SK-N-SH treated with all-trans-retinoic acid at 6 μM for 48 hours (cell line): Measurements from ENCODE around the gene PHACTR3.

Experiments used
- CSRNP3 ChIP-seq: fragments of 250-450 bp; sonication (Bioruptor Pico); IDR thresholded peaks from 2 replicates; pipeline ENCODE4 v1.5.1; 2021; ENCODE audit warnings: mild to moderate bottlenecking, moderate library complexity
- RARB ChIP-seq: fragments of 250-450 bp; sonication (Bioruptor Pico); IDR thresholded peaks from 2 replicates; pipeline ENCODE4 v1.8.0; 2021; ENCODE audit warnings: mild to moderate bottlenecking, moderate library complexity
- ZFP3 ChIP-seq: fragments of 250-450 bp; sonication (Bioruptor Pico); IDR thresholded peaks from 2 replicates; pipeline ENCODE4 v1.5.0; 2020; ENCODE audit warnings: mild to moderate bottlenecking, moderate library complexity
- ZNF565 ChIP-seq: fragments of 450-650 bp; formaldehyde crosslinking; conservative IDR thresholded peaks from 2 replicates; pipeline ENCODE4 v1.5.0; 2020; ENCODE audit warnings: low read depth, mild to moderate bottlenecking, moderate library complexity
- TF ChIP-seq, protein P1 (sequence below): fragments of 250-450 bp; sonication (Bioruptor Pico); IDR thresholded peaks from 2 replicates; pipeline ENCODE4 v1.8.0; 2021; ENCODE audit warnings: low read depth, mild to moderate bottlenecking, moderate library complexity, borderline replicate concordance

PHACTR3 gene

DNA sequence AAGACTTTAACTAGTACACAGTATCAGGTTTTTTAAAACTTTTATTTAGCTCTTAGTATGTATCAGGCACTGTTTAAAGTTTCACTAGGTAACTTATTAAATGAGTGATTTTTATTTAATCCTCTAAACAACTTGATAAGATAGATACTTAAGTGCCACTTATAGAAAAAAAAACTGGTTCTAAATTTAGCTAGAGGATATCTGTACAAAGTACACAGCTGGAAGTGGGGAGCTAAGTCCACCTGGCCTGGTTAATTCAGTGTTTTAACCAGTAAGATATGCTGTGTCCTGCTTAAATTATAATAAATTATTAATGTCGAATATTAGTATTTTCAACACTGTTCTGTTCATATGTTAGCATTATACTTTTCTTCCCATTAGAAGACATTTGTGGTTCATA is 291.6 kb downstream of the PHACTR3 start (continued):
- no peak for TF ChIP-seq CSRNP3
- TF ChIP-seq ZNF565 (CRISPR knock-in tag), result no peak
- TF ChIP-seq RARB (CRISPR knock-in tag), result no peak
- TF ChIP-seq, protein P1, sequence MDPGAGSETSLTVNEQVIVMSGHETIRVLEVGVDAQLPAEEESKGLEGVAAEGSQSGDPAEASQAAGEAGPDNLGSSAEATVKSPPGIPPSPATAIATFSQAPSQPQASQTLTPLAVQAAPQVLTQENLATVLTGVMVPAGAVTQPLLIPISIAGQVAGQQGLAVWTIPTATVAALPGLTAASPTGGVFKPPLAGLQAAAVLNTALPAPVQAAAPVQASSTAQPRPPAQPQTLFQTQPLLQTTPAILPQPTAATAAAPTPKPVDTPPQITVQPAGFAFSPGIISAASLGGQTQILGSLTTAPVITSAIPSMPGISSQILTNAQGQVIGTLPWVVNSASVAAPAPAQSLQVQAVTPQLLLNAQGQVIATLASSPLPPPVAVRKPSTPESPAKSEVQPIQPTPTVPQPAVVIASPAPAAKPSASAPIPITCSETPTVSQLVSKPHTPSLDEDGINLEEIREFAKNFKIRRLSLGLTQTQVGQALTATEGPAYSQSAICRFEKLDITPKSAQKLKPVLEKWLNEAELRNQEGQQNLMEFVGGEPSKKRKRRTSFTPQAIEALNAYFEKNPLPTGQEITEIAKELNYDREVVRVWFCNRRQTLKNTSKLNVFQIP (CRISPR knock-in tag), result no peak
- TF ChIP-seq ZFP3 (CRISPR knock-in tag), result no peak
